HFF-Myc (cell line): Measurements from ENCODE around the gene SERPINA1.

ENCODE experiments used
- DNase-seq: peaks from one replicate; pipeline ENCODE4 v3.0.0-alpha.2; 2011; ENCODE audit warnings: low read depth; ENCODE audit errors: extremely low read depth
- H3K4me3 ChIP-seq: replicated peaks from 2 replicates; pipeline ENCODE4 v1.5.1; 2011; ENCODE audit warnings: low read depth, mild to moderate bottlenecking, control low read depth, low read length
- CTCF ChIP-seq: IDR thresholded peaks from 2 replicates; pipeline ENCODE4 v1.5.1; 2012; ENCODE audit warnings: mild to moderate bottlenecking, low read depth, low read length, control low read depth; ENCODE audit errors: missing control alignments

The SERPINA1 gene

GRCh38 chr14:94345344-94346064, 42.9 kb downstream of the SERPINA1 start:
- no peak overlapping the region for H3K4me3 ChIP-seq
- peak; percentile 77 for DNase-seq
- TF ChIP-seq CTCF = no peak

GRCh38 chr14:94344389-94344788, 44.0 kb downstream of the SERPINA1 start:
- no peak for TF ChIP-seq CTCF
- DNase-seq = no peak
- no peak overlapping the region for H3K4me3 ChIP-seq

- H3K4me3 ChIP-seq = no peak overlapping the region
- no peak for TF ChIP-seq CTCF
- DNase-seq = no peak
Observed at GRCh38 chr14:94343238-94344005, 45.0 kb downstream of the SERPINA1 start.

- no peak for TF ChIP-seq CTCF
- no peak overlapping the region for H3K4me3 ChIP-seq
- DNase-seq = peak; percentile 97
Observed at GRCh38 chr14:94342334-94342934, 46.0 kb downstream of the SERPINA1 start.

- no peak for DNase-seq
- no peak for TF ChIP-seq CTCF
- no peak overlapping the region for H3K4me3 ChIP-seq
Observed at GRCh38 chr14:94341656-94342333, 46.6 kb downstream of the SERPINA1 start.

GRCh38 chr14:94340533-94340932, 47.9 kb downstream of the SERPINA1 start:
- DNase-seq = no peak
- no peak overlapping the region for H3K4me3 ChIP-seq
- TF ChIP-seq CTCF = no peak
